CD4-positive, alpha-beta memory T cell (primary cell): ENCODE data around the gene FUT8. TPM values are rescaled to one million over a fixed set of nuclear protein-coding genes. Genes with fewer than 3 reads are reported as not detected.

Experiments
- CTCF ChIA-PET: fragments of 350-600 bp; sonication (Branson Sonifier 250); formaldehyde crosslinking; loops from one replicate; lab custom pipeline; 2021; ENCODE audit warnings: inconsistent platforms; ENCODE audit not compliant: partially characterized antibody; lab: Charles Lee
- POLR2A ChIA-PET: fragments of 350-600 bp; sonication (Branson Sonifier 250); formaldehyde crosslinking; loops from one replicate; lab custom pipeline; 2021; ENCODE audit not compliant: partially characterized antibody; lab: Charles Lee
- DNase-seq, 5 donors: peaks; one replicate each; pipeline versions ENCODE4 v3.0.0 to v3.0.0-alpha.2; 2020 to 2022; ENCODE audit warnings: mixed read lengths in 1 of 5
- H3K27ac ChIP-seq: one replicate; pipeline ENCODE4 v1.7.0; 2013; ENCODE audit warnings: low read depth, low read length
- H3K27me3 ChIP-seq: 2 replicates; pipeline ENCODE4 v1.7.0; 2013; ENCODE audit warnings: mild to moderate bottlenecking, low read length, moderate library complexity; ENCODE audit not compliant: insufficient read depth
- H3K36me3 ChIP-seq: 2 replicates; pipeline ENCODE4 v1.7.0; 2013; ENCODE audit warnings: mild to moderate bottlenecking, low read length, moderate library complexity; ENCODE audit not compliant: insufficient read depth
- H3K4me1 ChIP-seq: 2 replicates; pipeline ENCODE4 v1.7.0; 2013; ENCODE audit warnings: mild to moderate bottlenecking, low read length, moderate library complexity; ENCODE audit not compliant: insufficient read depth
- H3K4me3 ChIP-seq, 2 donors: one replicate each; pipeline ENCODE4 v1.7.0; 2013; ENCODE audit warnings: low read length in 2 of 2, mild to moderate bottlenecking in 1 of 2
- H3K9me3 ChIP-seq, 2 donors: one replicate each; pipeline ENCODE4 v1.7.0; 2013; ENCODE audit warnings: low read length in 2 of 2, control low read depth in 1 of 2; ENCODE audit not compliant: control insufficient read depth in 1 of 2
- H3K27ac Mint-ChIP-seq, 7 donors: one replicate each; pipeline ENCODE4 v1.8.0; 2020 to 2021; ENCODE audit warnings: mixed read lengths in 7 of 7, mild to moderate bottlenecking in 6 of 7, inconsistent platforms in 3 of 7, moderate library complexity in 3 of 7
- H3K27me3 Mint-ChIP-seq, 2 donors: one replicate each; pipeline ENCODE4 v1.8.0; 2020 to 2021; ENCODE audit warnings: mixed read lengths in 2 of 2
- H3K36me3 Mint-ChIP-seq, 2 donors: one replicate each; pipeline ENCODE4 v1.8.0; 2020 to 2021; ENCODE audit warnings: mixed read lengths in 2 of 2, inconsistent platforms in 1 of 2, mild to moderate bottlenecking in 1 of 2
- H3K4me1 Mint-ChIP-seq, 4 donors: one replicate each; pipeline ENCODE4 v1.8.0; 2020 to 2021; ENCODE audit warnings: mixed read lengths in 4 of 4, mild to moderate bottlenecking in 1 of 4
- H3K4me3 Mint-ChIP-seq, 8 donors: one replicate each; pipeline ENCODE4 v1.8.0; 2020 to 2021; ENCODE audit warnings: mixed read lengths in 8 of 8, mild to moderate bottlenecking in 7 of 8, moderate library complexity in 6 of 8, inconsistent platforms in 3 of 8
- H3K9me3 Mint-ChIP-seq, 8 donors: one replicate each; pipeline ENCODE4 v1.8.0; 2020 to 2021; ENCODE audit warnings: mixed read lengths in 8 of 8, mild to moderate bottlenecking in 5 of 8, inconsistent platforms in 3 of 8, moderate library complexity in 1 of 8
- intact Hi-C: fragments of 100-400 bp; cut with micrococcal nuclease; formaldehyde crosslinking; loops from one replicate; pipeline ENCODE4 v1.15.1; 2023
- polyA plus RNA-seq, 2 donors: library from polyadenylated mRNA; unstranded; fragments of 300-500 nt; fragmentation: Illumina TruSeq; gene quantifications; one replicate each; pipeline ENCODE4 v1.2.3, GENCODE V29; 2021
- total RNA-seq, 2 experiments: library from RNA; stranded (reverse); gene quantifications; one replicate each; pipeline ENCODE4 v1.2.3, GENCODE V29; 2021

Gene FUT8
- total and polyA plus RNA-seq, 4 experiments from 2014 or later = 10.6 to 51.0 (median 32.2) TPM

GRCh38 chr14:65432361-65432948 is 19.9 kb downstream of the FUT8 start:
- Histone ChIP-seq H3K36me3 (no peaks in the 10 kb centered on the region), H3K4me3 (no peak overlapping the region), H3K4me1 (peaks cover 36% of the 10 kb centered on the region), H3K27me3 (no peaks in the 10 kb centered on the region), H3K9me3 (no peaks in the 10 kb centered on the region), H3K27ac (no peak overlapping the region)
- intact Hi-C loops = no loop called here
- no peaks in the 10 kb centered on the region for H3K27me3 Mint-ChIP-seq
- DNase-seq = no peak
- H3K9me3 Mint-ChIP-seq = peaks cover 0 to 12% (median 0%) of the 10 kb centered on the region in 8 donors
- H3K4me3 Mint-ChIP-seq = peak overlapping the region in 2 of 8 donors; percentile 64 to 68
- H3K4me1 Mint-ChIP-seq = peaks cover 35 to 67% (median 49%) of the 10 kb centered on the region in 4 donors
- ChIA-PET POLR2A (no interaction called here), CTCF (no interaction called here)
- H3K36me3 Mint-ChIP-seq = peaks cover 16 to 23% of the 10 kb centered on the region in 2 donors
- H3K27ac Mint-ChIP-seq = peak overlapping the region in 2 of 7 donors; percentile 47 to 57

GRCh38 chr14:65433157-65433556 is 20.6 kb downstream of the FUT8 start:
- peak overlapping the region in 3 of 7 donors; percentile 37 to 68 (median 47) for H3K27ac Mint-ChIP-seq
- H3K4me3 ChIP-seq = no peak overlapping the region
- no peaks in the 10 kb centered on the region for H3K36me3 ChIP-seq
- peaks cover 0 to 12% (median 0%) of the 10 kb centered on the region in 8 donors for H3K9me3 Mint-ChIP-seq
- H3K27me3 ChIP-seq = no peaks in the 10 kb centered on the region
- H3K4me3 Mint-ChIP-seq = peak overlapping the region in 2 of 8 donors; percentile 64 to 68
- POLR2A ChIA-PET = no interaction called here
- H3K36me3 Mint-ChIP-seq = peaks cover 17 to 20% of the 10 kb centered on the region in 2 donors
- CTCF ChIA-PET = interaction anchor here (0.6 kb wide), 1 partner anchor 17 kb away, joined by 3 read pairs; no protein-coding TSS in a partner anchor
- peaks cover 43% of the 10 kb centered on the region for H3K4me1 ChIP-seq
- intact Hi-C loops = no loop called here
- no peaks in the 10 kb centered on the region for H3K9me3 ChIP-seq
- H3K27ac ChIP-seq = no peak overlapping the region
- no peak for DNase-seq
- no peaks in the 10 kb centered on the region for H3K27me3 Mint-ChIP-seq
- peaks cover 37 to 71% (median 51%) of the 10 kb centered on the region in 4 donors for H3K4me1 Mint-ChIP-seq

- intact Hi-C loops = no loop called here
- peak overlapping the region in 3 of 8 donors; percentile 30 to 59 (median 36) for H3K4me3 Mint-ChIP-seq
- H3K4me1 ChIP-seq = peaks cover 45% of the 10 kb centered on the region
- peak overlapping the region in 2 of 7 donors; percentile 22 to 55 for H3K27ac Mint-ChIP-seq
- peaks cover 16 to 18% of the 10 kb centered on the region in 2 donors for H3K36me3 Mint-ChIP-seq
- no peaks in the 10 kb centered on the region for H3K9me3 ChIP-seq
- H3K27ac ChIP-seq = no peak overlapping the region
- no peak for DNase-seq
- no peaks in the 10 kb centered on the region for H3K36me3 ChIP-seq
- peaks cover 0 to 12% (median 0%) of the 10 kb centered on the region in 8 donors for H3K9me3 Mint-ChIP-seq
- H3K27me3 Mint-ChIP-seq = no peaks in the 10 kb centered on the region
- no peak overlapping the region for H3K4me3 ChIP-seq
- no peaks in the 10 kb centered on the region for H3K27me3 ChIP-seq
- H3K4me1 Mint-ChIP-seq = peaks cover 37 to 71% (median 51%) of the 10 kb centered on the region in 4 donors
- ChIA-PET CTCF (interaction anchor here (0.6 to 1.2 kb wide), 3 partner anchors 17 to 53 kb away, joined by 3 to 5 read pairs (median 3); no protein-coding TSS in a partner anchor), POLR2A (no interaction called here)
Observed at GRCh38 chr14:65433646-65434045, 21.1 kb downstream of the FUT8 start.

- H3K27me3 Mint-ChIP-seq = no peaks in the 10 kb centered on the region
- Histone ChIP-seq H3K36me3 (no peaks in the 10 kb centered on the region), H3K4me1 (peaks cover 47% of the 10 kb centered on the region), H3K9me3 (no peaks in the 10 kb centered on the region), H3K4me3 (no peak overlapping the region), H3K27me3 (no peaks in the 10 kb centered on the region), H3K27ac (no peak overlapping the region)
- peaks cover 16 to 18% of the 10 kb centered on the region in 2 donors for H3K36me3 Mint-ChIP-seq
- peak overlapping the region in 2 of 7 donors; percentile 29 to 83 for H3K27ac Mint-ChIP-seq
- H3K4me1 Mint-ChIP-seq = peaks cover 38 to 69% (median 50%) of the 10 kb centered on the region in 4 donors
- peak overlapping the region in 1 of 8 donors; percentile 3 for H3K4me3 Mint-ChIP-seq
- no peak for DNase-seq
- intact Hi-C loops = no loop called here
- H3K9me3 Mint-ChIP-seq = peaks cover 0 to 12% (median 0%) of the 10 kb centered on the region in 8 donors
- POLR2A ChIA-PET = no interaction called here
- CTCF ChIA-PET = interaction anchor here (1.1 to 1.2 kb wide), 2 partner anchors 19 to 52 kb away, joined by 3 to 5 read pairs; no protein-coding TSS in a partner anchor
Observed at GRCh38 chr14:65434216-65434850, 21.8 kb downstream of the FUT8 start.

GRCh38 chr14:65438266-65438933 is 25.9 kb downstream of the FUT8 start:
- Histone ChIP-seq H3K9me3 (no peaks in the 10 kb centered on the region), H3K4me1 (peaks cover 37% of the 10 kb centered on the region), H3K27ac (no peak overlapping the region), H3K36me3 (no peaks in the 10 kb centered on the region), H3K4me3 (no peak overlapping the region), H3K27me3 (no peaks in the 10 kb centered on the region)
- ChIA-PET POLR2A (no interaction called here), CTCF (interaction anchor here (1.2 to 1.4 kb wide), 2 partner anchors 23 to 634 kb away, joined by 3 read pairs; no protein-coding TSS in a partner anchor)
- peaks cover 0 to 12% (median 0%) of the 10 kb centered on the region in 8 donors for H3K9me3 Mint-ChIP-seq
- H3K4me3 Mint-ChIP-seq = peak overlapping the region in 6 of 8 donors; percentile 3 to 43 (median 24)
- H3K27me3 Mint-ChIP-seq = no peaks in the 10 kb centered on the region
- peaks cover 27 to 51% (median 29%) of the 10 kb centered on the region in 4 donors for H3K4me1 Mint-ChIP-seq
- intact Hi-C loops = no loop called here
- peak overlapping the region in 4 of 7 donors; percentile 2 to 6 (median 6) for H3K27ac Mint-ChIP-seq
- no peak for DNase-seq
- H3K36me3 Mint-ChIP-seq = peaks cover 14 to 18% of the 10 kb centered on the region in 2 donors

GRCh38 chr14:65439117-65439516 is 26.6 kb downstream of the FUT8 start:
- Mint-ChIP-seq H3K9me3 (peaks cover 0 to 14% (median 0%) of the 10 kb centered on the region in 8 donors), H3K4me3 (peak overlapping the region in 2 of 8 donors; percentile 13 to 16), H3K4me1 (peaks cover 22 to 45% (median 26%) of the 10 kb centered on the region in 4 donors), H3K27ac (no peak overlapping the region), H3K36me3 (peaks cover 11 to 20% of the 10 kb centered on the region in 2 donors), H3K27me3 (no peaks in the 10 kb centered on the region)
- Histone ChIP-seq H3K4me1 (peaks cover 29% of the 10 kb centered on the region), H3K9me3 (no peaks in the 10 kb centered on the region), H3K36me3 (no peaks in the 10 kb centered on the region), H3K27me3 (no peaks in the 10 kb centered on the region), H3K27ac (no peak overlapping the region), H3K4me3 (no peak overlapping the region)
- no peak for DNase-seq
- POLR2A ChIA-PET = no interaction called here
- intact Hi-C loops = no loop called here
- CTCF ChIA-PET = interaction anchor here (1.2 to 1.4 kb wide), 2 partner anchors 24 to 27 kb away, joined by 3 read pairs; no protein-coding TSS in a partner anchor
